ENCODE results near the gene ABCC5. TPM values are rescaled to one million over a fixed set of nuclear protein-coding genes. Genes with fewer than 3 reads are reported as not detected.
"Not testable (repeated sequence)": the region's sequence is repeated elsewhere in the genome, so short reads cannot be mapped to it uniquely, and the experiment has no call there.

Gene ABCC5
- 10 to 100 TPM; 25.1 to 25.6 TPM for total RNA-seq

DNA sequence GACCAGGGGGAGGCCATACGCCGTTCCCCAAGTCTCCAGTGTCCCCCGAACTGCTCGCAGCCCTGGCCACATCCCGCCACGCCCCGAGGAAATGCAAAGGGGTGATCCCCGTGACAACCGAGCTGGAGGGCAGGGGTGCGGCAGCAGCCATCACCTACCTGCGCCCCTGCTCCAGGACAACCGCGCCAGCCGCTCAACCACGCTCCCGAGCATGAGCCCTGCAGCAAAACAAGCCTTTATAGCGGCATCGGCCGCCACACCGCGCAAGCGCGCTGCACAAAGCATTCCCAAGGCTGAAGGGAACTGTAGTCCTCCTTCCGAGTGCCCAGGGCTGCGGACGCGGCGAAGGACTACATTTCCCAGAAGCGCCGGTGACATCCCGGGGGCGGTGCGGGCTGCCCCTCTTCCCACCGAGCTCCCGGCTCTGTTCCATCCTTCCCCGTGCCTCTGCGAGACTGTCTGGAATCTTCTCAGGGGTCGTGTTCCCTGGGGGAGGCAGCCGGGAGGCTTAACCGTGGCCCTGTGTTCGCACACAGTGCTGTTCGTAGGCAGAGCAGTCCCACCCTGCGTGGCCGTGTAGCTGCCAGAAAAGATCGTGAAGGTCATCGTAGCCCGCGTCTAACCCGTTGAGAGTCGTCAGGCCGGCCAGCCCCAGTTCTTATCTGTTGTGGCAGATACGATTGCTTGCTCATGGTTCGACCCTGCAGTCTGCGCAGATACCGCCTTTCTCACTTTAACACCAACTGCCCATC is at the start of gene ABCC5:
ABCC5 (minus strand) TSS at position 213 of the 752 bp plus-strand sequence. CDS start 3,492 bp downstream, outside the sequence.
- DNase-seq (peak; percentile 84), ATAC-seq (ENCODE audit: low read depth) (peak; percentile 96)
- Mint-ChIP-seq H3K27ac (peak within 1 kb of the TSS; percentile 86), H3K27me3 (peaks cover 11% of the 10 kb centered on the region), H3K36me3 (no peaks in the 10 kb centered on the region), H3K9me3 (no peaks in the 10 kb centered on the region), H3K4me3 (peak within 1 kb of the TSS; percentile 98), H3K4me1 (peaks cover 20% of the 10 kb centered on the region)
- POLR2A ChIA-PET, result interaction anchor here (1.0 kb wide), 1 partner anchor 12 kb away, joined by 3 read pairs; no protein-coding TSS in a partner anchor

DNA sequence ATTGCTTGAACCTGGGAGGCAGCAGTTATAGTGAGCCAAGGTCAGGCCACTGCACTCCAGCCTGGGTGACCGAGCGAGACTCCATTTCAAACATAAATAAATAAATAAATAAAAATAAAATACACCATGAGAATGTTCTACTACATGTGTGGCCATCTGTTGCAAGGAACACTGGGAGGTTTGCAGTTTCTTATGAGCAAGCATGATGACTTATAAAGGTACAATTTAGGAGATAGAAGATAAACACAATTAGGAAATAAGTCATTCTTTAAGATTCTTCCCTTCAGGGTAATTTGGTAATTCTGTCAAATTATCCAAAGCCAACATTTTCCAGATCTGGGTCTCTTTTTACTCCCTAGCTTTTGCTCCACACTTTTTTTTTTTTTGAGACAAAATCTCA is 48.5 kb upstream of the ABCC5 start:
- ATAC-seq (ENCODE audit: low read depth) (no peak), DNase-seq (no peak)
- no peaks in the 10 kb centered on the region for H3K36me3 Mint-ChIP-seq
- H3K9me3 Mint-ChIP-seq, result peaks cover 5% of the 10 kb centered on the region
- H3K27ac Mint-ChIP-seq, result no peak overlapping the region
- no peak overlapping the region for H3K4me3 Mint-ChIP-seq
- POLR2A ChIA-PET, result no interaction called here
- peaks cover 10% of the 10 kb centered on the region for H3K27me3 Mint-ChIP-seq
- no peaks in the 10 kb centered on the region for H3K4me1 Mint-ChIP-seq

DNA sequence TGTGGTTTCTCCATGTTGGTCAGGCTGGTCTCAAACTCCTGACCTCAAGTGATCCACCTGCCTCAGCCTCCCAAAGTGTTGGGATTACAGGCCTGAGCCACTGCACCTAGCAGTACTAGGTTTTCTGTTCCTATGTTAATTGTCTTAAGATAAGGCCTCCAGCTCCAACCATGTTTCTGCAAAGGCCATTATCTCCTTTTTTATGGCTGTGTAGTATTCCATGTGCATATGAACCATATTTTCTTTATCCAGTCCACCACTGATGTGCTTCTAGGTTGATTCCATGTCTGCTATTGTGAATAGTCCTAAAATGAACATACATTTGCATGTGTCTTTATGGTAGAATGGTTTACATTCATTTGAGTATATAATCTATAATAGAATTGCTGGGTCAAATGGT is 45.0 kb upstream of the ABCC5 start:
- ATAC-seq (ENCODE audit: low read depth) (no peak), DNase-seq (no peak)
- H3K36me3 Mint-ChIP-seq, result no peaks in the 10 kb centered on the region
- H3K9me3 Mint-ChIP-seq, result no peaks in the 10 kb centered on the region
- no peaks in the 10 kb centered on the region for H3K4me1 Mint-ChIP-seq
- POLR2A ChIA-PET, result no interaction called here
- H3K27me3 Mint-ChIP-seq, result peaks cover 5% of the 10 kb centered on the region
- no peak overlapping the region for H3K4me3 Mint-ChIP-seq
- no peak overlapping the region for H3K27ac Mint-ChIP-seq

DNA sequence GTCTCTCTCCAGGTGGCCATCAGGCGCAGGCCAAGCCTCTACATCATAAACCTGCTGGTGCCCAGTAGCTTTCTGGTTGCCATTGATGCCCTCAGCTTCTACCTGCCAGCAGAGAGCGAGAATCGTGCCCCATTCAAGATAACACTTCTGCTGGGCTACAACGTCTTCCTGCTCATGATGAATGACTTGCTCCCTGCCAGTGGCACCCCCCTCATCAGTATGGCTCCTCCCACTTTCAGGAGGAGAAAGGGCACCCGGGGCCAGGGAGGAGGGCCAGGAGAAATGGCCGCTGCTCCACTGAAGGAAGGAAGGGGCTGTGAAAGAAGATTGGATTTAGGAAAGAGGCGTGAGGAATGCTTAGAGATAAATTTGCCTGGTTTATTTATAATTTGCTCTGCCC is 41.7 kb upstream of the ABCC5 start:
- Mint-ChIP-seq H3K9me3 (no peaks in the 10 kb centered on the region), H3K4me1 (no peaks in the 10 kb centered on the region), H3K36me3 (no peaks in the 10 kb centered on the region), H3K27me3 (peaks cover 2% of the 10 kb centered on the region), H3K4me3 (no peak overlapping the region), H3K27ac (no peak overlapping the region)
- POLR2A ChIA-PET, result no interaction called here
- no peak for DNase-seq
- ATAC-seq (ENCODE audit: low read depth), result no peak

DNA sequence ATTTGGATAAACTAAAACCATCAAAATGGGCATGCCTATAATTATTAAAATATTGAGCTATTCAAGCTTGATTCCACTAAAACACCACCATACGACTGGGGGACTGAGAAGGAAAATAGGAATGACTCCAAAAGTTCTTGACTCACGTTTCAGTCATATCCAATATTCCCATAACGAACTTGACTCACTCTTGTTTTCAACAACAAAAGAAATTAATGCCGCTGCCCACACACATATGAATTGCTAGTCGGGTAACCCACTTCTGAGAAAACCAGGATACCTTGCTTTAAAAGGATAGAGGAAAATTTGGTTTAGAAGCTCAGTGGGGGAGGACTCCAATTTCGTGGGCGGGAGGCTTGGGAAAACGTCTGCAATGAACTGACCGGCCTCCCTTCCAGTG is 40.3 kb upstream of the ABCC5 start:
- POLR2A ChIA-PET, result no interaction called here
- Mint-ChIP-seq H3K9me3 (no peaks in the 10 kb centered on the region), H3K27me3 (peaks cover 2% of the 10 kb centered on the region), H3K4me1 (no peaks in the 10 kb centered on the region), H3K36me3 (no peaks in the 10 kb centered on the region), H3K4me3 (no peak overlapping the region), H3K27ac (no peak overlapping the region)
- DNase-seq, result no peak
- ATAC-seq (ENCODE audit: low read depth), result no peak

DNA sequence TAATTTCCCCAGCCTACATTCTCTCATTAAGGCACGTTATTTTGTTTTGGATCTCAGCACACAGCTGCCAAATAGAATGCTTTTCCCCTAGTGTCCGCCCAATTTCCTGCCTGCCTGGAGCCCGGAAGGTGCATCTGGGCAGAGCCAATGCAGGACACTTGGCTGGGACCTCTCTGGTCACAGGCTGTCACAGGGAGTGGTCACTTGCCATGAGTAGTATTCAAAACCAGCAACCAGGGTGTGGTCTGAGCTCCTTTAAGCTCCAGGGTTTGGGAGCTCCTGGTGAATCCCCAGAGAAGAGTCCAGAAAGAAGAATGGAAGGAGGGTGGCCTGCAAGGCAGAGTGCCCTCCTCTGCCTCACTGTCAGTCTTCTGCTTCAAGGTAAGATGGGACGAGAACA is 35.1 kb upstream of the ABCC5 start, which contains the start of gene HTR3C:
HTR3C (plus strand) TSS at position 281 of the 400 bp plus-strand sequence; CDS start at position 315, 34 bp downstream.
- H3K27me3 Mint-ChIP-seq, result peaks cover 5% of the 10 kb centered on the region
- no peaks in the 10 kb centered on the region for H3K4me1 Mint-ChIP-seq
- DNase-seq, result no peak
- no peak within 1 kb of the TSS for H3K4me3 Mint-ChIP-seq
- H3K27ac Mint-ChIP-seq, result no peak within 1 kb of the TSS
- H3K36me3 Mint-ChIP-seq, result no peaks in the 10 kb centered on the region
- POLR2A ChIA-PET, result no interaction called here
- H3K9me3 Mint-ChIP-seq, result no peaks in the 10 kb centered on the region
- no peak for ATAC-seq (ENCODE audit: low read depth)

DNA sequence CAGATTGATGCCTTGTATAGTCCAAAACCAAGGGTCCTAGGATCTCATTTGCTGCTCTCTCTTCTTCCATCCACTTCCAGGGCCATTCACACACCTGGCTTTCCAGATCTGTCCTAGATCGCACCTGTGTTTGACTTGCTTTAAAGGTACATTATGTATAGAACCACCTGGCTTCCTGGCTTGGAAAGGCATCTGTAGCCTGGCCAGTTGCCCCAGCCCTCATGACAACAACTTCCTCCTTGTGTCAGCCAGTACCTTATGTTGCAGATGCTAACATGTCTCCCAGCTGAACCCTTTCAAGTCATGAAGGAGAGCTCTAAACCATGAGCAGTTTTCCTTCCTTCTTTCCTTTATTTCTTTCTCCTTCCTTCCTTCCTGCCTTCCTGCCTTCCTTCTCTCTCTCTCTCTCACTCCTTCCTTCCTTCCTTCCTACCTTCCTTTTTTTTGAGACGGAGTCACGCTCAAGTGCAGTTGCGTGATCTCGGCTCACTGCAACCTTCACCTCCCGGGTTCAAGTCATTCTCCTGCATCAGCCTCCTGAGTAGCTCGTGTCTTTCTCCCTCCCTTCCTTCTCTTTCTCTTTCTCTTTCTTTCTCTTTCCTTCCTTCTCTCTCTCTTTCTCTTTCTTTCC is 32.6 kb upstream of the ABCC5 start:
- Mint-ChIP-seq H3K27me3 (peaks cover 5% of the 10 kb centered on the region), H3K4me3 (no peak overlapping the region), H3K4me1 (no peaks in the 10 kb centered on the region), H3K36me3 (no peaks in the 10 kb centered on the region), H3K27ac (no peak overlapping the region), H3K9me3 (no peaks in the 10 kb centered on the region)
- POLR2A ChIA-PET, result interaction anchor here (0.6 kb wide), 1 partner anchor 9 kb away, joined by 4 read pairs; no protein-coding TSS in a partner anchor
- ATAC-seq (ENCODE audit: low read depth) (no peak), DNase-seq (no peak)

DNA sequence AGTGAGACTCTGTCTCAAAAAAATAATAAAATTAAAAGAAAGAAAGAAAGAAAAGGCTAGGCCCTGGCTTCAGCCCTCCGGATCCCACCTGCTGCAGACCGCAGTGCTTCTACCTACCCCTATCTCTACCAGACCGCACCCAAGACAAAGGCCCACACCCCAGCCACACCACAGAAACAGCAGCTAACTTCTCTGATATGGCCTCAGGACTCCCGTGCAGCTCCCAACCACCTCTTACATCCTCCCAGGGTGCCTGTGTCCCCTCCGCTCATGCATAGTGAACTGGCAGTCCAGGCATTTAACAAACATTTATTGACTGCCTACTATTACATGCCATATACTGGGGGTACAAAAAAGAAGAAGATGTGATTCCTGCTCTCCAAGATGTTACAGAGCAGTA is 28.3 kb upstream of the ABCC5 start:
- H3K9me3 Mint-ChIP-seq, result no peaks in the 10 kb centered on the region
- no peak overlapping the region for H3K27ac Mint-ChIP-seq
- no peaks in the 10 kb centered on the region for H3K4me1 Mint-ChIP-seq
- POLR2A ChIA-PET, result no interaction called here
- H3K27me3 Mint-ChIP-seq, result peaks cover 3% of the 10 kb centered on the region
- DNase-seq (no peak), ATAC-seq (ENCODE audit: low read depth) (no peak)
- no peaks in the 10 kb centered on the region for H3K36me3 Mint-ChIP-seq
- no peak overlapping the region for H3K4me3 Mint-ChIP-seq

DNA sequence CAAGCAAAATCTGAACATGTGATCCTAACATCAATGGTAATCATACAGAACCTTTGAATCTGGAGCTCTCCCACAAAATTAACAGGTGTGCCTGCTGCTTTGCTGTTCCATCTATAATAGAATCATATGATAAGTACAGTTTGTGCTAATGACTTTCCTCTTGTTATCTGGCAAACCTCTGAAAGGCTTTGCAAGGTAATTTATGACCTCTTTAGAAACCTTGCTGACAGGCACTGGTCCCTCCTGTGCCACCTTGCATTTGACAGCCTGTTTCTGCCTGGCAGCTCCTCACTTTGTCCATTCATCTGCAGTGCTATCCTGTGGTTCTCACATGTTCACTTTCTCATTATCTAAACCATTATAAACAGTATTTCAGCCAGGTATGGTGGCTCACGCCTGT is 24.9 kb upstream of the ABCC5 start:
- Mint-ChIP-seq H3K36me3 (no peaks in the 10 kb centered on the region), H3K4me1 (no peaks in the 10 kb centered on the region), H3K4me3 (no peak overlapping the region), H3K27ac (no peak overlapping the region), H3K27me3 (peaks cover 3% of the 10 kb centered on the region), H3K9me3 (no peaks in the 10 kb centered on the region)
- no peak for DNase-seq
- no peak for ATAC-seq (ENCODE audit: low read depth)
- POLR2A ChIA-PET, result no interaction called here

DNA sequence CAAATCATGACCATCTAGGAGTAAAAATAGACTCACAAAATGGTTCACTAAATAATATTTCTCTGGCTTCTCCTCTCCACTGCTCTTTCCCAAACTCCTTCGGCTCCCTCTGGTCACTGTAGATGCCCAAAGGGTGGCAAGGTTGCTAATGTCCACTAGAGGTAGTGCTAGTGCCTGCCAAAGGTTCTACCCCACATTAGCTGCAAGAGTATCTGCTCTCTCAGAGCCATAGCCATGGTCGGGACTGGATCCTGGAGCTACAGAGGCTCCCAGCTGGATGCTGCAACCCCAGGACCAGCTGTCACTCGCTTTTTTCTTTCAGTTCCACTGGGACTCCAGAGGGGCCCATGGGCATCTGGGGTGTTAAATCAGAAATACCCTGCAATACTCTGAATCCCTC is 22.3 kb upstream of the ABCC5 start:
- POLR2A ChIA-PET, result no interaction called here
- Mint-ChIP-seq H3K9me3 (no peaks in the 10 kb centered on the region), H3K4me3 (no peak overlapping the region), H3K4me1 (no peaks in the 10 kb centered on the region), H3K27ac (no peak overlapping the region), H3K36me3 (no peaks in the 10 kb centered on the region), H3K27me3 (peaks cover 3% of the 10 kb centered on the region)
- ATAC-seq (ENCODE audit: low read depth) (no peak), DNase-seq (no peak)

DNA sequence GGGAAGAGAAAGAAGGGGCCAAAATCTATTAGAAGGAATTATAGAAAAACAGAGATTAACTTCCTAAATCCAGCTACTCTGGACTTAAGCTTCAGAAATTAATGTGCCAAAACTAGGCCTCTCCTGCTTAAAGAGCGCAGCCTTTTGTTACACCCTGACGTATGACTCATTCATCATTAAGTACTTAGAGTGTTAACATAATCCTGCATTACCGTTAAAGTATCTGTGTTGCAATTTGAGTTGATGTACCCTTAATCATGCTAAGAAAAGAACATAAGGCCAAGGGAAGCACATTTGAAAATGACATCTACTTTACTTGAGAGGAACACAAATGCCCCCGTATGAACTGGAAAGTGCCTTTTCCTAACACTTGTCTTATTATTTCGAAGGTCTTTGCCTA is 21.7 kb upstream of the ABCC5 start:
- Mint-ChIP-seq H3K27me3 (peaks cover 3% of the 10 kb centered on the region), H3K36me3 (no peaks in the 10 kb centered on the region), H3K27ac (no peak overlapping the region), H3K9me3 (no peaks in the 10 kb centered on the region), H3K4me1 (no peaks in the 10 kb centered on the region), H3K4me3 (no peak overlapping the region)
- POLR2A ChIA-PET, result no interaction called here
- ATAC-seq (ENCODE audit: low read depth) (no peak), DNase-seq (no peak)

DNA sequence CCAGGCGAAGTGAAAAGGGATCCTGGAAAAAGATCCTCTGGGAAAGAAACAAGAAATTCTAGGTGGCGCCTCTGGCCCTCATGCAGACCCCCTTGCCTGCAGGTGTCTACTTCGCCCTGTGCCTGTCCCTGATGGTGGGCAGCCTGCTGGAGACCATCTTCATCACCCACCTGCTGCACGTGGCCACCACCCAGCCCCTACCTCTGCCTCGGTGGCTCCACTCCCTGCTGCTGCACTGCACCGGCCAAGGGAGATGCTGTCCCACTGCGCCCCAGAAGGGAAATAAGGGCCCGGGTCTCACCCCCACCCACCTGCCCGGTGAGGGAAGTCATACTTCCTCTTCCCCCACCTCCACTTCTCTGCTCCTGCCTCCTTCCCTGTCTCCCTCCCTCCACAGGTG is 20.6 kb upstream of the ABCC5 start:
- H3K4me1 Mint-ChIP-seq; DNase-seq; H3K27me3 Mint-ChIP-seq; H3K36me3 Mint-ChIP-seq; H3K4me3 Mint-ChIP-seq; POLR2A ChIA-PET; H3K27ac Mint-ChIP-seq; H3K9me3 Mint-ChIP-seq; ATAC-seq (ENCODE audit: low read depth): not testable (repeated sequence)

DNA sequence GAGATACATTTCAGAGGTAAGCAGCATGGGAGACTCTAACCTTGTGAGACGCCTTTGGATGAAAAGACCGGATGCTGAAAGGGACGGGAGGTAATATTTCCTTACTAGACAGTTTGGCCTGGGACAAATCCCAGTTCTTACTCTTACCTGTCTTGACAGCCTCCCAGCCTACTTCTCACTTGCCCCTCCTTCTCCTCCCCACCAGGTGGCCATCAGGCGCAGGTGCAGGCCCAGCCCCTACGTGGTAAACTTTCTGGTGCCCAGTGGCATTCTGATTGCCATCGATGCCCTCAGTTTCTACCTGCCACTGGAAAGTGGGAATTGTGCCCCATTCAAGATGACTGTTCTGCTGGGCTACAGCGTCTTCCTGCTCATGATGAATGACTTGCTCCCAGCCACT is 20.1 kb upstream of the ABCC5 start:
- no peaks in the 10 kb centered on the region for H3K9me3 Mint-ChIP-seq
- no peaks in the 10 kb centered on the region for H3K36me3 Mint-ChIP-seq
- DNase-seq, result no peak
- no peak overlapping the region for H3K4me3 Mint-ChIP-seq
- ATAC-seq (ENCODE audit: low read depth), result no peak
- POLR2A ChIA-PET, result no interaction called here
- no peak overlapping the region for H3K27ac Mint-ChIP-seq
- peaks cover 6% of the 10 kb centered on the region for H3K27me3 Mint-ChIP-seq
- no peaks in the 10 kb centered on the region for H3K4me1 Mint-ChIP-seq

DNA sequence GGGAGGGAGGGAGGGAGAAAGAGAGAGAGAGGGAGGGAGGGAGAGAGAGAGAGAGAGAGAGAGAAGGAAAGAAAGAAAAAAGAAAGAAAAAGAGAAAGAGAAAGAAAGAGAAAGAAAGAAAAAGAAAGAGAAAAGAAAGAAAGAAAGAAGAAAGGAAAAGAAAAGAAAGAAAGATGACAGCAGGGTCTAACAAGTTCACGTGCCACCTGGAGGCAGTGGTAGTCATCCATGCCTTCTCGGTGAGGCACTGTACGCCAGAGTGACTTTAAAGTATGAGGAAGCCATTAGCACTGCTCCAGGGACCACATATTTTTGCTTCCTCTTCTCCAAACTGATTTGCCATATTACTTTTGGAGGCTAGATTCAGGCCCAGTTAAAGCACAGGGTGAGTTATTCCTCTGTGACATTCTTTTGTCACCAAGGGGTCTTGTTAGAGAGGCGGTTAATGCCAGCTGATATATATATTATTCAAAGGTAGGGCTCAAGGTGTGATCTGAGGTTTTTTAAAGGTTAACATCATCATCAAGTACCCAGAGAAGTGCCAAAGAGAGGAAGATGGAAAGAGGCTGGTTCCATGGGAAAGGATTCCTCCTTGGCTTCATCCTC is 13.6 kb upstream of the ABCC5 start, which contains the start of gene HTR3D:
HTR3D (plus strand) TSS at position 556 of the 606 bp plus-strand sequence; CDS start at position 556, 0 bp downstream.
- ATAC-seq (ENCODE audit: low read depth), result no peak
- Mint-ChIP-seq H3K36me3 (no peaks in the 10 kb centered on the region), H3K9me3 (no peaks in the 10 kb centered on the region), H3K27ac (no peak within 1 kb of the TSS), H3K4me3 (no peak within 1 kb of the TSS), H3K27me3 (peaks cover 7% of the 10 kb centered on the region), H3K4me1 (no peaks in the 10 kb centered on the region)
- DNase-seq, result no peak
- POLR2A ChIA-PET, result no interaction called here
